Activated naive CD4-positive, alpha-beta T cell treated with anti-CD3 and anti-CD28 coated beads for 36 hours (primary cell): Measurements from ENCODE around the gene FMN2. TPM values are rescaled to one million over a fixed set of nuclear protein-coding genes. Genes with fewer than 3 reads are reported as not detected.

ENCODE experiments used
- CTCF ChIA-PET: fragments of 350-600 bp; sonication (Branson Sonifier 250); formaldehyde crosslinking; loops from one replicate; lab custom pipeline; 2021; ENCODE audit warnings: antibody characterized with exemption; lab: Charles Lee
- DNase-seq: peaks from one replicate; pipeline ENCODE4 v3.0.0-alpha.2; 2020
- H3K27ac Mint-ChIP-seq: one replicate; pipeline ENCODE4 v1.8.0; 2021; ENCODE audit warnings: mild to moderate bottlenecking, mixed read lengths
- H3K27me3 Mint-ChIP-seq: one replicate; pipeline ENCODE4 v1.8.0; 2021; ENCODE audit warnings: low read depth, mixed read lengths
- H3K36me3 Mint-ChIP-seq: one replicate; pipeline ENCODE4 v1.8.0; 2021; ENCODE audit warnings: low read depth, mixed read lengths
- H3K4me1 Mint-ChIP-seq: one replicate; pipeline ENCODE4 v1.8.0; 2021; ENCODE audit warnings: low read depth, mixed read lengths
- H3K4me3 Mint-ChIP-seq: one replicate; pipeline ENCODE4 v1.8.0; 2021; ENCODE audit warnings: mild to moderate bottlenecking, moderate library complexity, mixed read lengths
- H3K9me3 Mint-ChIP-seq: one replicate; pipeline ENCODE4 v1.8.0; 2021; ENCODE audit warnings: mixed read lengths
- intact Hi-C: fragments of 100-400 bp; cut with micrococcal nuclease; formaldehyde crosslinking; loops from one replicate; pipeline ENCODE4 v1.15.1; 2023
- total RNA-seq, 2 experiments: library from RNA; stranded (reverse); gene quantifications; one replicate each; pipeline ENCODE4 v1.2.3, GENCODE V29; 2021

FMN2 gene
- total RNA-seq, 2 experiments from 2014 or later, result not detected

GRCh38 chr1:240219104-240219503, 127.4 kb downstream of the FMN2 start:
- Mint-ChIP-seq H3K4me1 (no peaks in the 10 kb centered on the region), H3K27me3 (no peaks in the 10 kb centered on the region), H3K27ac (no peak overlapping the region), H3K4me3 (no peak overlapping the region), H3K36me3 (no peaks in the 10 kb centered on the region), H3K9me3 (peaks cover 11% of the 10 kb centered on the region)
- CTCF ChIA-PET, result no interaction called here
- DNase-seq, result no peak
- intact Hi-C loops, result no loop called here

- peaks cover 28% of the 10 kb centered on the region for H3K9me3 Mint-ChIP-seq
Measured at GRCh38 chr1:240226102-240226501, 134.4 kb downstream of the FMN2 start.

GRCh38 chr1:240230816-240231215, 139.1 kb downstream of the FMN2 start:
- Mint-ChIP-seq H3K36me3 (no peaks in the 10 kb centered on the region), H3K4me1 (no peaks in the 10 kb centered on the region), H3K27me3 (no peaks in the 10 kb centered on the region), H3K4me3 (no peak overlapping the region), H3K9me3 (peaks cover 8% of the 10 kb centered on the region), H3K27ac (no peak overlapping the region)
- intact Hi-C loops, result no loop called here
- DNase-seq, result no peak
- CTCF ChIA-PET, result no interaction called here

More at GRCh38 chr1:240226102-240226501, 134.4 kb downstream of the FMN2 start:
- H3K27ac Mint-ChIP-seq, result no peak overlapping the region
- intact Hi-C loops, result no loop called here
- no peaks in the 10 kb centered on the region for H3K27me3 Mint-ChIP-seq
- no peaks in the 10 kb centered on the region for H3K36me3 Mint-ChIP-seq
- H3K4me1 Mint-ChIP-seq, result no peaks in the 10 kb centered on the region
- DNase-seq, result no peak
- CTCF ChIA-PET, result no interaction called here
- H3K4me3 Mint-ChIP-seq, result no peak overlapping the region

GRCh38 chr1:240232530-240232929, 140.8 kb downstream of the FMN2 start:
- Mint-ChIP-seq H3K27ac (no peak overlapping the region), H3K27me3 (no peaks in the 10 kb centered on the region), H3K4me3 (no peak overlapping the region), H3K4me1 (no peaks in the 10 kb centered on the region), H3K36me3 (no peaks in the 10 kb centered on the region), H3K9me3 (peaks cover 4% of the 10 kb centered on the region)
- no peak for DNase-seq
- CTCF ChIA-PET, result no interaction called here
- intact Hi-C loops, result no loop called here

GRCh38 chr1:240234485-240235210, 143.0 kb downstream of the FMN2 start:
- no peaks in the 10 kb centered on the region for H3K36me3 Mint-ChIP-seq
- H3K27ac Mint-ChIP-seq, result no peak overlapping the region
- peaks cover 2% of the 10 kb centered on the region for H3K9me3 Mint-ChIP-seq
- no peak for DNase-seq
- CTCF ChIA-PET, result no interaction called here
- no peaks in the 10 kb centered on the region for H3K4me1 Mint-ChIP-seq
- no peak overlapping the region for H3K4me3 Mint-ChIP-seq
- no peaks in the 10 kb centered on the region for H3K27me3 Mint-ChIP-seq
- intact Hi-C loops, result no loop called here

- Mint-ChIP-seq H3K9me3 (peaks cover 2% of the 10 kb centered on the region), H3K36me3 (no peaks in the 10 kb centered on the region), H3K27me3 (no peaks in the 10 kb centered on the region), H3K27ac (no peak overlapping the region), H3K4me3 (no peak overlapping the region), H3K4me1 (no peaks in the 10 kb centered on the region)
- CTCF ChIA-PET, result no interaction called here
- DNase-seq, result no peak
- intact Hi-C loops, result no loop called here
Measured at GRCh38 chr1:240235521-240236288, 144.0 kb downstream of the FMN2 start.

- intact Hi-C loops, result no loop called here
- Mint-ChIP-seq H3K4me1 (no peaks in the 10 kb centered on the region), H3K27ac (no peak overlapping the region), H3K4me3 (no peak overlapping the region), H3K27me3 (no peaks in the 10 kb centered on the region), H3K36me3 (no peaks in the 10 kb centered on the region), H3K9me3 (peaks cover 2% of the 10 kb centered on the region)
- DNase-seq, result no peak
- CTCF ChIA-PET, result no interaction called here
Measured at GRCh38 chr1:240237305-240237721, 145.6 kb downstream of the FMN2 start.

GRCh38 chr1:240239309-240239708, 147.6 kb downstream of the FMN2 start:
- CTCF ChIA-PET, result no interaction called here
- Mint-ChIP-seq H3K4me3 (no peak overlapping the region), H3K9me3 (peaks cover 2% of the 10 kb centered on the region), H3K4me1 (no peaks in the 10 kb centered on the region), H3K36me3 (no peaks in the 10 kb centered on the region), H3K27ac (no peak overlapping the region), H3K27me3 (no peaks in the 10 kb centered on the region)
- DNase-seq, result no peak
- intact Hi-C loops, result no loop called here

- no peak for DNase-seq
- H3K27me3 Mint-ChIP-seq, result no peaks in the 10 kb centered on the region
Measured at GRCh38 chr1:240241278-240241677, 149.6 kb downstream of the FMN2 start.

GRCh38 chr1:240242601-240243144, 151.0 kb downstream of the FMN2 start:
- Mint-ChIP-seq H3K36me3 (no peaks in the 10 kb centered on the region), H3K27me3 (no peaks in the 10 kb centered on the region), H3K9me3 (peaks cover 2% of the 10 kb centered on the region), H3K4me3 (no peak overlapping the region), H3K4me1 (no peaks in the 10 kb centered on the region), H3K27ac (no peak overlapping the region)
- CTCF ChIA-PET, result no interaction called here
- intact Hi-C loops, result no loop called here
- DNase-seq, result no peak

More at GRCh38 chr1:240241278-240241677, 149.6 kb downstream of the FMN2 start:
- H3K36me3 Mint-ChIP-seq, result no peaks in the 10 kb centered on the region
- H3K4me1 Mint-ChIP-seq, result no peaks in the 10 kb centered on the region
- intact Hi-C loops, result no loop called here
- no peak overlapping the region for H3K27ac Mint-ChIP-seq
- CTCF ChIA-PET, result no interaction called here
- peaks cover 2% of the 10 kb centered on the region for H3K9me3 Mint-ChIP-seq
- no peak overlapping the region for H3K4me3 Mint-ChIP-seq

- no peaks in the 10 kb centered on the region for H3K27me3 Mint-ChIP-seq
- H3K4me1 Mint-ChIP-seq, result no peaks in the 10 kb centered on the region
- H3K9me3 Mint-ChIP-seq, result peaks cover 11% of the 10 kb centered on the region
- intact Hi-C loops, result no loop called here
- H3K36me3 Mint-ChIP-seq, result no peaks in the 10 kb centered on the region
- no peak overlapping the region for H3K27ac Mint-ChIP-seq
- no peak for DNase-seq
- no peak overlapping the region for H3K4me3 Mint-ChIP-seq
- CTCF ChIA-PET, result no interaction called here
Measured at GRCh38 chr1:240244968-240245628, 153.4 kb downstream of the FMN2 start.

- no peak overlapping the region for H3K27ac Mint-ChIP-seq
- no peaks in the 10 kb centered on the region for H3K36me3 Mint-ChIP-seq
- peaks cover 11% of the 10 kb centered on the region for H3K9me3 Mint-ChIP-seq
- no peak for DNase-seq
- H3K4me3 Mint-ChIP-seq, result no peak overlapping the region
- no peaks in the 10 kb centered on the region for H3K27me3 Mint-ChIP-seq
- H3K4me1 Mint-ChIP-seq, result no peaks in the 10 kb centered on the region
- intact Hi-C loops, result no loop called here
- CTCF ChIA-PET, result no interaction called here
Measured at GRCh38 chr1:240245629-240246020, 153.9 kb downstream of the FMN2 start.
